ENCODE measurements around the gene ERBB4. TPM values are rescaled to one million over a fixed set of nuclear protein-coding genes. Genes with fewer than 3 reads are reported as not detected.

The ERBB4 gene
- polyA plus RNA-seq, 2 of the 4 experiments (the other 2 are of a cell fraction): not detected

GRCh38 chr2:212346865-212347264, 191.7 kb downstream of the ERBB4 start:
- Histone ChIP-seq H3K9me3 (no peaks in the 10 kb centered on the region), H3K4me2 (no peak overlapping the region), H3K4me3 (no peak overlapping the region), H3K4me1 (no peaks in the 10 kb centered on the region), H3K27ac (no peak overlapping the region)
- 17% methylated on average over 2 of the region's 2 CpGs for WGBS (ENCODE audit: missing lambda C conversion rate)
- POLR2A ChIA-PET: no interaction called here
- no peak for DNase-seq (ENCODE audit: low read depth in 1 of 2, low spot score in 1 of 2)
- TF ChIP-seq TFCP2L1 (CRISPR knock-in tag; IDR thresholded peaks at IDR 0.05): no peak
- TF ChIP-seq ESRRA (IDR thresholded peaks at IDR 0.05; ENCODE audit: borderline replicate concordance, low read length): no peak
- no peak for TF ChIP-seq ZFP36 (IDR thresholded peaks at IDR 0.05; ENCODE audit: borderline replicate concordance, partially characterized antibody)
- no peak for TF ChIP-seq SREBF2 (IDR thresholded peaks at IDR 0.05)
- TF ChIP-seq, protein P1, sequence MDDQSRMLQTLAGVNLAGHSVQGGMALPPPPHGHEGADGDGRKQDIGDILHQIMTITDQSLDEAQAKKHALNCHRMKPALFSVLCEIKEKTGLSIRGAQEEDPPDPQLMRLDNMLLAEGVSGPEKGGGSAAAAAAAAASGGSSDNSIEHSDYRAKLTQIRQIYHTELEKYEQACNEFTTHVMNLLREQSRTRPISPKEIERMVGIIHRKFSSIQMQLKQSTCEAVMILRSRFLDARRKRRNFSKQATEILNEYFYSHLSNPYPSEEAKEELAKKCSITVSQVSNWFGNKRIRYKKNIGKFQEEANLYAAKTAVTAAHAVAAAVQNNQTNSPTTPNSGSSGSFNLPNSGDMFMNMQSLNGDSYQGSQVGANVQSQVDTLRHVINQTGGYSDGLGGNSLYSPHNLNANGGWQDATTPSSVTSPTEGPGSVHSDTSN (IDR thresholded peaks at IDR 0.05): no peak
- TF ChIP-seq MAZ (IDR thresholded peaks at IDR 0.05; ENCODE audit: borderline replicate concordance, low read depth, low read length): no peak
- no peak for TF ChIP-seq ELK1 (IDR thresholded peaks at IDR 0.05; ENCODE audit: low read depth, low read length)
- no peak for TF ChIP-seq HOXB5 (CRISPR knock-in tag; IDR thresholded peaks at IDR 0.05)
- TF ChIP-seq, protein P2, sequence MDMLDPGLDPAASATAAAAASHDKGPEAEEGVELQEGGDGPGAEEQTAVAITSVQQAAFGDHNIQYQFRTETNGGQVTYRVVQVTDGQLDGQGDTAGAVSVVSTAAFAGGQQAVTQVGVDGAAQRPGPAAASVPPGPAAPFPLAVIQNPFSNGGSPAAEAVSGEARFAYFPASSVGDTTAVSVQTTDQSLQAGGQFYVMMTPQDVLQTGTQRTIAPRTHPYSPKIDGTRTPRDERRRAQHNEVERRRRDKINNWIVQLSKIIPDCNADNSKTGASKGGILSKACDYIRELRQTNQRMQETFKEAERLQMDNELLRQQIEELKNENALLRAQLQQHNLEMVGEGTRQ (IDR thresholded peaks at IDR 0.05): no peak
- no peak for TF ChIP-seq JUN (IDR thresholded peaks at IDR 0.05)
- no peak for TF ChIP-seq NR3C1 (IDR thresholded peaks at IDR 0.05)
- CTCF ChIA-PET: no interaction called here
- ATAC-seq: no peak
- no peak for FAIRE-seq

DNA sequence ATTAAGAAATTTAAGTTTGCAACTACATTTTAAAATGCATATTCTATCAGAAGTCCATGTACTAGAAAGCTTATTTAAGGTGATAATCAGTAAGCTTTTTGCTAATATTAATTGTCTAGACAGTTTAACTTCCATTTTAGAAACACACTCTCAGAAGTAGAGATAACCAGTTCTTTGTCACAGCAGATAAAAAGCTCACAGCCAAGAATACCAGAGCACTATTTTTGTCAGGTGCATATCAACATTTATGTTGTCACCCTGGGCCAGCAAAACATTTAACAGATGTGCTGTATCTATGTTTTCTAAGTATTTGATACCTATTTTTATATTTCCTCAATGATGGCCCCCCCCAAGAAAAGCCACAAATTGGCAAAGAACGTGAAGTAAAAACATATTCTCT, 192.6 kb downstream of the ERBB4 start:
- ChIA-PET POLR2A (no interaction called here), CTCF (no interaction called here)
- no peak for DNase-seq (ENCODE audit: low read depth in 1 of 2, low spot score in 1 of 2)
- 0% methylated on average over 1 of the region's 1 CpG for WGBS (ENCODE audit: missing lambda C conversion rate)
- Histone ChIP-seq H3K9me3 (no peaks in the 10 kb centered on the region), H3K27ac (no peak overlapping the region), H3K4me2 (no peak overlapping the region), H3K4me1 (no peaks in the 10 kb centered on the region), H3K4me3 (no peak overlapping the region)
- no peak for TF ChIP-seq ZNF302 (CRISPR knock-in tag; IDR thresholded peaks at IDR 0.05)
- no peak for TF ChIP-seq HEYL (CRISPR knock-in tag; IDR thresholded peaks at IDR 0.05)
- no peak for TF ChIP-seq NPAS2 (CRISPR knock-in tag; IDR thresholded peaks at IDR 0.05; ENCODE audit: borderline replicate concordance)
- ATAC-seq: no peak
- FAIRE-seq: no peak

- Histone ChIP-seq H3K27ac (no peak overlapping the region), H3K4me1 (no peaks in the 10 kb centered on the region), H3K9me3 (no peaks in the 10 kb centered on the region), H3K4me3 (no peak overlapping the region), H3K4me2 (no peak overlapping the region)
- FAIRE-seq (no peak), ATAC-seq (no peak), DNase-seq (ENCODE audit: low read depth in 1 of 2, low spot score in 1 of 2) (no peak)
- 52% methylated on average over 2 of the region's 2 CpGs for WGBS (ENCODE audit: missing lambda C conversion rate)
- POLR2A ChIA-PET: no interaction called here
- CTCF ChIA-PET: no interaction called here
- no peak for TF ChIP-seq HOXB13 (CRISPR knock-in tag; IDR thresholded peaks at IDR 0.05; ENCODE audit: low read depth)
- no peak for TF ChIP-seq ATOH8 (CRISPR knock-in tag; IDR thresholded peaks at IDR 0.05; ENCODE audit: low read depth)
- no peak for TF ChIP-seq BCL3 (IDR thresholded peaks at IDR 0.05)
- TF ChIP-seq EHF (CRISPR knock-in tag; IDR thresholded peaks at IDR 0.05): no peak
- no peak for TF ChIP-seq CHD4 (IDR thresholded peaks at IDR 0.05; ENCODE audit: borderline replicate concordance)
These were observed 194.5 kb downstream of the ERBB4 start for GRCh38 chr2:212344131-212344530.
